ENCODE data around the gene NHSL1.

DNA sequence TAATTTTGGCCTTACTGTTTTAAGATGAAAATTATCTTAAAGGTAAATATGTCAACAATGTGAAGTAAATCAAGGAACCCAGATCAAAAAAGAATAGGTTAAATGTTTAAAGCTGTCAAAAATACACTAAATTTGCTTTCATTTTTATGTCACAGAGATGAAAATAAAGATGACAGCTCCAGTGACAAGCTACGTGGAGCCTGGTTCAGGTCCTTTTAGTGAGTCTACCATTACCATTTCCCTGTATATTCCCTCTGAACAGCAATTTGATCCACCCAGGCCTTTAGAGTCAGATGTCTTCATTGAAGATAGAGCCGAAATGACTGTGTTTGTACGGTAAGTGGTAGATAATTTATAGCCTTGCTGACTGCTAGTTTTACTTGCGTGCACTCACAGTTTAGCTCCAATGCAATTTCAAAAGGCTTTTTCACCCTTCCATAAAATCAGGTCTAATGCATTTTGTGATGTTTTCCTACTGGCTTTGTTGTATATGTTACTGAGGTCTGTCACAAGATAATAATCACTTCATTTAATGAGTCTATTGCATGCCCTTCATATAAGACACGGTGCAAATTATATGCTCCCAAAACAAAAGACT lies 93.4 kb downstream of the NHSL1 start:
- TF ChIP-seq, protein P1, sequence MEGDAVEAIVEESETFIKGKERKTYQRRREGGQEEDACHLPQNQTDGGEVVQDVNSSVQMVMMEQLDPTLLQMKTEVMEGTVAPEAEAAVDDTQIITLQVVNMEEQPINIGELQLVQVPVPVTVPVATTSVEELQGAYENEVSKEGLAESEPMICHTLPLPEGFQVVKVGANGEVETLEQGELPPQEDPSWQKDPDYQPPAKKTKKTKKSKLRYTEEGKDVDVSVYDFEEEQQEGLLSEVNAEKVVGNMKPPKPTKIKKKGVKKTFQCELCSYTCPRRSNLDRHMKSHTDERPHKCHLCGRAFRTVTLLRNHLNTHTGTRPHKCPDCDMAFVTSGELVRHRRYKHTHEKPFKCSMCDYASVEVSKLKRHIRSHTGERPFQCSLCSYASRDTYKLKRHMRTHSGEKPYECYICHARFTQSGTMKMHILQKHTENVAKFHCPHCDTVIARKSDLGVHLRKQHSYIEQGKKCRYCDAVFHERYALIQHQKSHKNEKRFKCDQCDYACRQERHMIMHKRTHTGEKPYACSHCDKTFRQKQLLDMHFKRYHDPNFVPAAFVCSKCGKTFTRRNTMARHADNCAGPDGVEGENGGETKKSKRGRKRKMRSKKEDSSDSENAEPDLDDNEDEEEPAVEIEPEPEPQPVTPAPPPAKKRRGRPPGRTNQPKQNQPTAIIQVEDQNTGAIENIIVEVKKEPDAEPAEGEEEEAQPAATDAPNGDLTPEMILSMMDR (IDR thresholded peaks at IDR 0.05; ENCODE audit: borderline replicate concordance, extremely low read depth, low read length, poor library complexity, severe bottlenecking), result no peak
- no peak for TF ChIP-seq EZH2 (IDR thresholded peaks at IDR 0.05; ENCODE audit: borderline replicate concordance, low read depth, low read length, severe bottlenecking)
